MM.1S (cell line): ENCODE measurements around the gene TMEM80.

ENCODE experiments used
- DNase-seq: peaks from one replicate; pipeline ENCODE4 v3.0.0-alpha.2; 2015
- H2AFZ ChIP-seq: fragments of 300-600 bp; sonication (generic); 2 replicates; pipeline ENCODE4 v1.6.0; 2016; ENCODE audit warnings: antibody characterized with exemption, low read length
- H3F3A ChIP-seq: fragments of 300-600 bp; sonication (generic); 2 replicates; pipeline ENCODE4 v1.6.1; 2016; ENCODE audit warnings: mild to moderate bottlenecking, antibody characterized with exemption, low read length, moderate library complexity, mixed read lengths; ENCODE audit not compliant: insufficient read depth
- H3K27ac ChIP-seq: fragments of 300-600 bp; sonication (generic); 2 replicates; pipeline ENCODE4 v1.5.1; 2016; ENCODE audit warnings: mild to moderate bottlenecking, low read length
- H3K27me3 ChIP-seq: fragments of 300-600 bp; sonication (generic); replicated peaks from 2 replicates; pipeline ENCODE4 v1.6.0; 2016; ENCODE audit warnings: low read length; ENCODE audit not compliant: insufficient read depth
- H3K36me3 ChIP-seq: fragments of 300-600 bp; sonication (generic); replicated peaks from 2 replicates; pipeline ENCODE4 v1.6.1; 2016; ENCODE audit warnings: mild to moderate bottlenecking, low read length, mixed read lengths; ENCODE audit not compliant: insufficient read depth
- H3K4me1 ChIP-seq: fragments of 300-600 bp; sonication (generic); 2 replicates; pipeline ENCODE4 v1.6.1; 2016; ENCODE audit warnings: low read length, mixed read lengths
- H3K4me2 ChIP-seq: fragments of 300-600 bp; sonication (generic); 2 replicates; pipeline ENCODE4 v1.6.0; 2016; ENCODE audit warnings: low read depth, low read length
- H3K4me3 ChIP-seq: fragments of 300-600 bp; sonication (generic); 2 replicates; pipeline ENCODE4 v1.5.1; 2016; ENCODE audit warnings: low read length, mixed read lengths
- H3K79me2 ChIP-seq: fragments of 300-600 bp; sonication (generic); 2 replicates; pipeline ENCODE4 v1.6.1; 2016; ENCODE audit warnings: mixed run types, low read length, mixed read lengths
- H3K9ac ChIP-seq: fragments of 300-600 bp; sonication (generic); 2 replicates; pipeline ENCODE4 v1.6.1; 2016; ENCODE audit warnings: low read length, mixed read lengths
- H3K9me2 ChIP-seq: fragments of 300-600 bp; sonication (generic); replicated peaks from 2 replicates; pipeline ENCODE4 v1.6.1; 2016; ENCODE audit warnings: mild to moderate bottlenecking, low read length, mixed read lengths; ENCODE audit not compliant: insufficient read depth
- H3K9me3 ChIP-seq: fragments of 300-600 bp; sonication (generic); replicated peaks from 2 replicates; pipeline ENCODE4 v1.6.1; 2016; ENCODE audit warnings: mild to moderate bottlenecking, low read length, mixed read lengths; ENCODE audit not compliant: insufficient read depth
- H4K20me1 ChIP-seq: fragments of 300-600 bp; sonication (generic); 2 replicates; pipeline ENCODE4 v1.6.1; 2016; ENCODE audit warnings: mild to moderate bottlenecking, low read length, moderate library complexity, mixed read lengths; ENCODE audit not compliant: insufficient read depth
- EZH2 ChIP-seq: fragments of 300-600 bp; sonication (generic); optimal IDR thresholded peaks from 2 replicates; pipeline ENCODE3; 2017; ENCODE audit warnings: low read depth, mild to moderate bottlenecking, antibody characterized with exemption, low read length, mixed read lengths
- EZH2phosphoT487 ChIP-seq: fragments of 300-600 bp; sonication (generic); IDR thresholded peaks from 2 replicates; pipeline ENCODE4 v1.6.1; 2018; ENCODE audit warnings: antibody characterized with exemption, low read length
- TF ChIP-seq, protein P1 (sequence below): fragments of 300-600 bp; sonication (generic); IDR thresholded peaks from 2 replicates; pipeline ENCODE4 v1.5.1; 2016; ENCODE audit warnings: antibody characterized with exemption, low read length, mixed read lengths

The TMEM80 gene

DNA sequence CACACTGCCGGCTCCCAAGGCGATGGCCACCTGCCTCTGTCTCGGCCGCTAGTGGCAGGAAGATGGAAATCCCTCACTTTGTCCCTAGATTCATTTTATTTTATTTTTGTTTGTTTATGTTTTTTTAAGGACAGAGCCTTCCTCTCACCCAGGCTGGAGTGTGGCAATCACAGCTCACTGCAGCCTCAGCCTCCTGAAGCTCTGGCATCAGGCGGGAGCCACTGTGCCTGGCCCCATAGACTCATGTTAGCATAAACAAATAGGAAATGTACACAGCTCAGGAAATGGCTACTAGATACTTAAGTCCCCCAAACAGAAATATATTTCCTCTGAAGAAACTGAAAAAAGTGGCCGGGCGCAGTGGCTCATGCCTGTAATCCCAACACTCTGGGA lies 3.5 kb downstream of the TMEM80 start:
- H3K9me2 ChIP-seq, result no peaks in the 10 kb centered on the region
- no peaks in the 10 kb centered on the region for H4K20me1 ChIP-seq
- H3K4me1 ChIP-seq, result peaks cover 7% of the 10 kb centered on the region
- H3F3A ChIP-seq, result peaks cover 18% of the 10 kb centered on the region
- no peaks in the 10 kb centered on the region for H3K27me3 ChIP-seq
- peaks cover 25% of the 10 kb centered on the region for H3K79me2 ChIP-seq
- H3K9ac ChIP-seq, result no peak overlapping the region
- TF ChIP-seq, protein P1, sequence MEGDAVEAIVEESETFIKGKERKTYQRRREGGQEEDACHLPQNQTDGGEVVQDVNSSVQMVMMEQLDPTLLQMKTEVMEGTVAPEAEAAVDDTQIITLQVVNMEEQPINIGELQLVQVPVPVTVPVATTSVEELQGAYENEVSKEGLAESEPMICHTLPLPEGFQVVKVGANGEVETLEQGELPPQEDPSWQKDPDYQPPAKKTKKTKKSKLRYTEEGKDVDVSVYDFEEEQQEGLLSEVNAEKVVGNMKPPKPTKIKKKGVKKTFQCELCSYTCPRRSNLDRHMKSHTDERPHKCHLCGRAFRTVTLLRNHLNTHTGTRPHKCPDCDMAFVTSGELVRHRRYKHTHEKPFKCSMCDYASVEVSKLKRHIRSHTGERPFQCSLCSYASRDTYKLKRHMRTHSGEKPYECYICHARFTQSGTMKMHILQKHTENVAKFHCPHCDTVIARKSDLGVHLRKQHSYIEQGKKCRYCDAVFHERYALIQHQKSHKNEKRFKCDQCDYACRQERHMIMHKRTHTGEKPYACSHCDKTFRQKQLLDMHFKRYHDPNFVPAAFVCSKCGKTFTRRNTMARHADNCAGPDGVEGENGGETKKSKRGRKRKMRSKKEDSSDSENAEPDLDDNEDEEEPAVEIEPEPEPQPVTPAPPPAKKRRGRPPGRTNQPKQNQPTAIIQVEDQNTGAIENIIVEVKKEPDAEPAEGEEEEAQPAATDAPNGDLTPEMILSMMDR, result no peak
- TF ChIP-seq EZH2 (no peak), EZH2phosphoT487 (no peak)
- H3K36me3 ChIP-seq, result no peaks in the 10 kb centered on the region
- DNase-seq, result no peak
- no peak overlapping the region for H3K4me3 ChIP-seq
- H3K9me3 ChIP-seq, result no peaks in the 10 kb centered on the region
- no peak overlapping the region for H3K4me2 ChIP-seq
- no peak overlapping the region for H3K27ac ChIP-seq
- H2AFZ ChIP-seq, result no peak overlapping the region

DNA sequence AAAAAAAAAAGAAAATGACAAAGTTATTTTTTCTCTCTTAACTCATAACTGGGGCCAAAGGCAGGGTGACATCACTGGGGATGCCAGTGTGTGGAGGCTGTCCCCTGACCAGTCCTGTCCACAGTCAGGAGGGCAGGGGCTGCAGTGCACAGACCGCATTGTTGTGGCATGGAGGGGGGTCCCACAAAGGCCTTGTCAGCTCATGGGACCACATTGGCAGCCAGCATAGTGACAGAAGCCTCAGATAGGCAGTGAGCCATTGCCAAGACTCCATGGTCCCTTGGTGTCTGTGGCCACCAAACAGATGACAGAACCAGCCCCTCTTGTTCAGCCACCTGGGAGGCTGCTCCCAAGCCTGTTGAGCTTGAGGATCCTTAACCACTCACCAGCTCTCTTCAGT lies 4.1 kb downstream of the TMEM80 start:
- Histone ChIP-seq H4K20me1 (no peaks in the 10 kb centered on the region), H3K9ac (no peak overlapping the region), H3K9me3 (no peaks in the 10 kb centered on the region)

GRCh38 chr11:701741-702461 lies 6.3 kb downstream of the TMEM80 start:
- Histone ChIP-seq H3K4me1 (peaks cover 5% of the 10 kb centered on the region; the same call in 1 of the 2 replicates), H3K9ac (no peak overlapping the region), H3K4me2 (no peak overlapping the region), H3K27me3 (peaks cover 12% of the 10 kb centered on the region), H3K27ac (no peak overlapping the region), H3K9me3 (no peaks in the 10 kb centered on the region), H3K36me3 (no peaks in the 10 kb centered on the region), H3K4me3 (no peak overlapping the region), H3K9me2 (no peaks in the 10 kb centered on the region), H4K20me1 (no peaks in the 10 kb centered on the region), H3F3A (peaks cover 8% of the 10 kb centered on the region; the same call in 1 of the 2 replicates), H3K79me2 (peaks cover 13% of the 10 kb centered on the region), H2AFZ (no peak overlapping the region)
- DNase-seq, result no peak
- TF ChIP-seq EZH2 (no peak), EZH2phosphoT487 (no peak)
- TF ChIP-seq, protein P1, result no peak

More for the DNA sequence above, 4.1 kb downstream of the TMEM80 start:
- no peak overlapping the region for H3K27ac ChIP-seq
- no peak for DNase-seq
- H3K4me3 ChIP-seq, result no peak overlapping the region
- peaks cover 5% of the 10 kb centered on the region; the same call in 1 of the 2 replicates for H3K4me1 ChIP-seq
- H3K27me3 ChIP-seq, result no peaks in the 10 kb centered on the region
- no peaks in the 10 kb centered on the region for H3K9me2 ChIP-seq
- H3K79me2 ChIP-seq, result peaks cover 23% of the 10 kb centered on the region
- no peak overlapping the region for H3K4me2 ChIP-seq
- peaks cover 16% of the 10 kb centered on the region for H3F3A ChIP-seq
- no peak overlapping the region for H2AFZ ChIP-seq
- H3K36me3 ChIP-seq, result no peaks in the 10 kb centered on the region
- TF ChIP-seq, protein P1, result no peak
- no peak for TF ChIP-seq EZH2phosphoT487
- TF ChIP-seq EZH2, result no peak
